ENCODE measurements around the gene CRHR1.

- TF ChIP-seq CTCF (conservative IDR thresholded peaks at IDR 0.05; ENCODE audit: low read depth, low read length) (no peak), EZH2 (IDR thresholded peaks at IDR 0.05; ENCODE audit: low read length, unreplicated experiment) (no peak)
These were observed 55.3 kb downstream of the CRHR1 start for GRCh38 chr17:45839442-45839841.

Data from PC-3 (cell line).